Spleen (tissue), 7 donors: ENCODE measurements around the gene ATP2B2.

Experiments
- CTCF ChIP-seq, 11 experiments: fragments of 200-600 bp in 7 of 11; fragments of 450-650 bp in 4 of 11; sonication (generic) in 4 of 11; IDR thresholded peaks in 8 of 11; conservative IDR thresholded peaks in 3 of 11; 1 replicate in 7 of 11; 2 replicates in 4 of 11; pipeline versions ENCODE4 v1.4.0 to v1.8.0; 2016 to 2021; ENCODE audit warnings: antibody characterized with exemption in 11 of 11, inconsistent platforms in 4 of 11, mild to moderate bottlenecking in 1 of 11
- POLR2A ChIP-seq, 3 donors: fragments of 450-650 bp; IDR thresholded peaks; one replicate each; pipeline ENCODE4 v1.5.1; 2017; ENCODE audit warnings: antibody characterized with exemption in 3 of 3, mild to moderate bottlenecking in 1 of 3
- donor health status: DM: no; HTN: no; CAD: no; lungs with moderate emphysema.
- donor health status: DM: no; HTN: no; CAD: no.
- donor health status: DM: no; HTN: no; CAD: no.

- TF ChIP-seq CTCF (IDR thresholded peaks at IDR 0.05 in 8 of 11, conservative IDR thresholded peaks at IDR 0.05 in 3 of 11), result no peak
- no peak for TF ChIP-seq POLR2A (IDR thresholded peaks at IDR 0.05)
These were observed 10.0 kb upstream of the ATP2B2 start for GRCh38 chr3:10515396-10515795.
